ENCODE data around the gene CEP68.

Gene CEP68

GRCh38 chr2:65024149-65024829 lies 31.9 kb upstream of the CEP68 start:
- DNase-seq (ENCODE audit: low read depth): peak; percentile 94
- TF ChIP-seq, protein P1, sequence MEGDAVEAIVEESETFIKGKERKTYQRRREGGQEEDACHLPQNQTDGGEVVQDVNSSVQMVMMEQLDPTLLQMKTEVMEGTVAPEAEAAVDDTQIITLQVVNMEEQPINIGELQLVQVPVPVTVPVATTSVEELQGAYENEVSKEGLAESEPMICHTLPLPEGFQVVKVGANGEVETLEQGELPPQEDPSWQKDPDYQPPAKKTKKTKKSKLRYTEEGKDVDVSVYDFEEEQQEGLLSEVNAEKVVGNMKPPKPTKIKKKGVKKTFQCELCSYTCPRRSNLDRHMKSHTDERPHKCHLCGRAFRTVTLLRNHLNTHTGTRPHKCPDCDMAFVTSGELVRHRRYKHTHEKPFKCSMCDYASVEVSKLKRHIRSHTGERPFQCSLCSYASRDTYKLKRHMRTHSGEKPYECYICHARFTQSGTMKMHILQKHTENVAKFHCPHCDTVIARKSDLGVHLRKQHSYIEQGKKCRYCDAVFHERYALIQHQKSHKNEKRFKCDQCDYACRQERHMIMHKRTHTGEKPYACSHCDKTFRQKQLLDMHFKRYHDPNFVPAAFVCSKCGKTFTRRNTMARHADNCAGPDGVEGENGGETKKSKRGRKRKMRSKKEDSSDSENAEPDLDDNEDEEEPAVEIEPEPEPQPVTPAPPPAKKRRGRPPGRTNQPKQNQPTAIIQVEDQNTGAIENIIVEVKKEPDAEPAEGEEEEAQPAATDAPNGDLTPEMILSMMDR (conservative IDR thresholded peaks at IDR 0.05; ENCODE audit: low read length): no peak
- no peak overlapping the region for H3K4me3 ChIP-seq (ENCODE audit: low read length)

GRCh38 chr2:65025453-65026123 lies 30.6 kb upstream of the CEP68 start:
- TF ChIP-seq, protein P1 (conservative IDR thresholded peaks at IDR 0.05; ENCODE audit: low read length): no peak
- H3K4me3 ChIP-seq (ENCODE audit: low read length): no peak overlapping the region
- no peak for DNase-seq (ENCODE audit: low read depth)

- no peak for DNase-seq (ENCODE audit: low read depth)
- TF ChIP-seq, protein P1 (conservative IDR thresholded peaks at IDR 0.05; ENCODE audit: low read length): no peak
- H3K4me3 ChIP-seq (ENCODE audit: low read length): no peak overlapping the region
These were observed 30.1 kb upstream of the CEP68 start for GRCh38 chr2:65026154-65026553.

GRCh38 chr2:65026704-65027464 lies 29.3 kb upstream of the CEP68 start:
- TF ChIP-seq, protein P1 (conservative IDR thresholded peaks at IDR 0.05; ENCODE audit: low read length): no peak
- no peak for DNase-seq (ENCODE audit: low read depth)
- no peak overlapping the region for H3K4me3 ChIP-seq (ENCODE audit: low read length)

GRCh38 chr2:65027616-65028244 lies 28.5 kb upstream of the CEP68 start:
- no peak for DNase-seq (ENCODE audit: low read depth)
- H3K4me3 ChIP-seq (ENCODE audit: low read length): no peak overlapping the region
- TF ChIP-seq, protein P1 (conservative IDR thresholded peaks at IDR 0.05; ENCODE audit: low read length): no peak

DNA sequence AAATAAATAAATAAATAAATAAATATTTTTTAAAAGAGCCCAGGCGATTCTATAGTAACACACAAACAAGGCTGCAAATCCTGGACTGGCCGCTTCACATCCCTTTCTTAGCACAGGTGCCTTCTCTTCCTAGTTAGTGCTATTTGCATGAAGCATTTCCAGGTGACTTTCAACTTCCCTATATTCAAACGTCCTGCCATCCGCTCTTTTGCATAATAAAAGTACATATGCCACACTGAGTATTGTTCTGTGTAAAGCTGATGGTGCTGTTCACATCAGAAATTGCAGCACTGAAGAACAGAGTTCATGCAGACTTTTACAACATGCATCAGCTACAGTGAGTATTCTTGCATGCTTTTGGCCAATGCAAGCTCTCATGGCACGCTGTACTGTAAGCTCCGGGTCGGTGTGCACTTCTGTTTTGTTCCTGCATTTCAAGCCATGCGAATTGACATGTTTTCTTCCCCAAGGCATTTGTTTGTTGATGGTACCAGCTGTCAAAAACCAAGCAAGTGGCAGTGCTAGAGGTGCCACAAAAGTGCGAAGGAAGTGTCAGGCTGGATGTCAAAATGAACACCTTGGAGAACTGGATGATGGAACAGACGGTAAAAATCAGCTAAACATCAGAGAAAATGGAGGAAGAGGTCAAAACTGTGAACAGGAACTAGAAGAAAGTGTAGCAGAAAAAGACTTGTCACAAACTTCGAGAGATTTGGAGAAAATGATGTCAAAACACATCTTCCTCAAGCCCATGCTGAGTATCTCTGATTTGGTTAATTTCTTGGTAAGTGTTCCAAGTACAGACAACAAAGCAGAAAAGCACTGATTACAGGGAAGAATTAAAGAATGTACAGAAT lies 25.5 kb upstream of the CEP68 start:
- H3K4me3 ChIP-seq (ENCODE audit: low read length): no peak overlapping the region
- TF ChIP-seq, protein P1 (conservative IDR thresholded peaks at IDR 0.05; ENCODE audit: low read length): no peak
- DNase-seq (ENCODE audit: low read depth): no peak

Measured in AG10803 (cell line).